Thoracic aorta (tissue), 2 donors: ENCODE data around the gene MAD1L1. TPM values are rescaled to one million over a fixed set of nuclear protein-coding genes. Genes with fewer than 3 reads are reported as not detected.
"Not testable (repeated sequence)": the region's sequence is repeated elsewhere in the genome, so short reads cannot be mapped to it uniquely, and the experiment has no call there.

Experiments used
- ATAC-seq: fragments of 150-250 bp; one replicate; pipeline ENCODE4 v1.8.0; 2017; ENCODE audit warnings: low read depth; ENCODE audit not compliant: insufficient number of reproducible peaks, low FRiP score
- DNase-seq: peaks from one replicate; pipeline ENCODE4 v3.0.0-alpha.2; 2020; ENCODE audit warnings: low spot score
- H3K27ac ChIP-seq, 2 donors: fragments of 200-600 bp; sonication (generic); 1 replicate in 1 of 2; 2 replicates in 1 of 2; pipeline ENCODE4 v1.5.1; 2016; ENCODE audit warnings: mild to moderate bottlenecking in 2 of 2, moderate library complexity in 2 of 2
- H3K27me3 ChIP-seq: fragments of 200-600 bp; sonication (generic); replicated peaks from 2 replicates; pipeline ENCODE4 v1.6.0; 2016; ENCODE audit warnings: mild to moderate bottlenecking; ENCODE audit not compliant: insufficient read depth
- H3K36me3 ChIP-seq: fragments of 200-600 bp; sonication (generic); one replicate; pipeline ENCODE4 v1.5.1; 2016
- H3K4me1 ChIP-seq, 2 donors: fragments of 200-600 bp; sonication (generic); 1 replicate in 1 of 2; 2 replicates in 1 of 2; pipeline versions ENCODE4 v1.5.1 to v1.6.0; 2016; ENCODE audit warnings: low read depth in 2 of 2, mild to moderate bottlenecking in 1 of 2; ENCODE audit not compliant: control insufficient read depth in 1 of 2
- H3K4me3 ChIP-seq: fragments of 200-600 bp; sonication (generic); 2 replicates; pipeline ENCODE4 v1.5.1; 2016; ENCODE audit warnings: mild to moderate bottlenecking
- H3K9me3 ChIP-seq: fragments of 200-600 bp; sonication (generic); 2 replicates; pipeline ENCODE4 v1.5.1; 2016
- CTCF ChIP-seq: fragments of 200-600 bp; sonication (generic); IDR thresholded peaks from one replicate; pipeline ENCODE4 v1.5.1; 2019; ENCODE audit warnings: antibody characterized with exemption
- total RNA-seq, 2 donors: library from RNA; depleted of rRNA; stranded (reverse); fragments of >200 nt; gene quantifications; one replicate each; pipeline versions ENCODE4 v1.1.0 to v1.2.3, GENCODE V29; 2016

The MAD1L1 gene
- total RNA-seq, 2 donors from 2014 or later, result 27.4 to 41.3 TPM

- DNase-seq, H3K4me3 ChIP-seq, ATAC-seq: not testable (repeated sequence)
Measured at GRCh38 chr7:1837696-1838543, 394.8 kb downstream of the MAD1L1 start.

DNA sequence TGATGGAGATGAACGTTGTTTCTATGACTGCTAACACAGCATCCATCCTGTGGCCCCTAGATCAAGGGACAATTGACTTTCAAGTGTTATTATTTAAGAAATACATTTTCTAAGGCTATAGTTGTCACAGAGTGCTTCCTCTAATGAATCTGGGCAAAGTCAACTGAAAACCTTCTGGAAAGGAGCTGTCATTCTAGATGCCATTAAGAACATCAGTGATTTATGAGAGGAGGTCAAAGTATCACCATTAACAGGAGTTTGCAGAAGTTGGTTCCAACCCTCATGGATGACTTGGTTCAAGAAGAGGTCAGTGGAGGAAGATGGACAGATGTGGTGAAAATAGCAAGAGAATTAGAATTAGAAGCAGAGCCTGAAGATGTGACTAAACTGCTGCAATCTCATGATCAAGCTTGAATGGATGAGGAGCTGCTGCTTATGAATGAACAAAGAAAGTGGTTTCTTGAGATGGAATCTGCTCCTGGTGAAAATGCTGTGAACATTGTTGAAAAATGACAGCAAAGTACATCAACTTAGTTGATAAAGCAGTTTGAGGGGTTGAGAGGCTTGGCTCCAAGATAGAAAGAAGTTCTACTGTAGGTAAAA, 400.7 kb downstream of the MAD1L1 start:
- not testable (repeated sequence) for DNase-seq, H3K9me3 ChIP-seq, H3K4me3 ChIP-seq, ATAC-seq, H3K36me3 ChIP-seq, H3K27me3 ChIP-seq, H3K27ac ChIP-seq, H3K4me1 ChIP-seq

More at GRCh38 chr7:1837696-1838543, 394.8 kb downstream of the MAD1L1 start:
- H3K27me3 ChIP-seq, H3K36me3 ChIP-seq, H3K27ac ChIP-seq, H3K4me1 ChIP-seq, H3K9me3 ChIP-seq: not testable (repeated sequence)

DNA sequence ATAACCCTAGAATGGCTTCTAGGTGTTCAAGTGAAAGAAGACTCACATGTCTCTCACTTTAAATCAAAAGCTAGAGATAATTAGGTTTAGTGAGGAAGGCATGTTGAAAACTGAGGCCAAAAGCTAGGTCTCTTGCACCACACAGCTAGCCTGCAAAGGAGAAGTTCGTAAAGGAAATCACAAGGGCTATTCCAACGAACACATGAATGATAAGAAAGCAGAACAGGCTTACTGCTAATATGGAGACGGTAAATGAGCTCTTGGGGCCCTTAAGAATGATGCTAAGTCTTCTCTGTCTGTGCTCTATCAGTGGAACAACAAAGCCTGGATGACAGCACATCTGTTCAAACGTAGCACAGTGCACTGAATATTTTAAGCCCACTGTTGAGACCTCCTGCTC, 401.3 kb downstream of the MAD1L1 start:
- ATAC-seq, H3K9me3 ChIP-seq, H3K4me3 ChIP-seq, H3K4me1 ChIP-seq, DNase-seq, H3K27me3 ChIP-seq, H3K36me3 ChIP-seq, H3K27ac ChIP-seq: not testable (repeated sequence)

- H3K4me1 ChIP-seq, H3K36me3 ChIP-seq, H3K9me3 ChIP-seq, H3K27ac ChIP-seq, H3K4me3 ChIP-seq, ATAC-seq, H3K27me3 ChIP-seq, DNase-seq: not testable (repeated sequence)
Measured at GRCh38 chr7:1829668-1830067, 403.1 kb downstream of the MAD1L1 start.

- DNase-seq (no peak), ATAC-seq (no peak)
- H3K27me3 ChIP-seq, result no peaks in the 10 kb centered on the region
- H3K9me3 ChIP-seq, result no peaks in the 10 kb centered on the region
- no peak overlapping the region for H3K4me3 ChIP-seq
- H3K4me1 ChIP-seq, result no peaks in the 10 kb centered on the region
- peaks cover 3% of the 10 kb centered on the region for H3K36me3 ChIP-seq
- H3K27ac ChIP-seq, result no peak overlapping the region
- TF ChIP-seq CTCF, result no peak
Measured at GRCh38 chr7:1829111-1829510, 403.6 kb downstream of the MAD1L1 start.

DNA sequence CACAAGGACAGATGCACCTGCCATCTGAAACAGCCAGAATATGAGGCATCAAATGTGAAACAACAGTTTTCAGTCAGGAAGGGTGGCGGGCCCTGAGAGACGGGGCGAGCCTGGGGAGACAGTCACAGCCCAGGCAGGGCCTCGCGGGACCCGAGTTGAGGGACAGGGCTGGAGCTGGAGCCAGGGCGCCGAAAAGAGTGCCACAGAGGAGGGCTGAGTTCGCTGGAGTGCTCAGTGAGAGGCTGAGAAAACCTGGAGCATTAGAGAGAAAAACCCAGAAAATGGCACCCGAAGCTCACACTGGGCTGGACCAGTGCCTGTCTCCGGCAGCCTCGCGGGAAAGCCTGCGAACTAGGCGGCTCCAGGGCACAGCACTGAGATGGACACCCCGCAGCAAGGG, 404.6 kb downstream of the MAD1L1 start:
- H3K4me1 ChIP-seq, H3K9me3 ChIP-seq, H3K4me3 ChIP-seq, H3K27ac ChIP-seq, DNase-seq, H3K36me3 ChIP-seq, ATAC-seq, H3K27me3 ChIP-seq: not testable (repeated sequence)

DNA sequence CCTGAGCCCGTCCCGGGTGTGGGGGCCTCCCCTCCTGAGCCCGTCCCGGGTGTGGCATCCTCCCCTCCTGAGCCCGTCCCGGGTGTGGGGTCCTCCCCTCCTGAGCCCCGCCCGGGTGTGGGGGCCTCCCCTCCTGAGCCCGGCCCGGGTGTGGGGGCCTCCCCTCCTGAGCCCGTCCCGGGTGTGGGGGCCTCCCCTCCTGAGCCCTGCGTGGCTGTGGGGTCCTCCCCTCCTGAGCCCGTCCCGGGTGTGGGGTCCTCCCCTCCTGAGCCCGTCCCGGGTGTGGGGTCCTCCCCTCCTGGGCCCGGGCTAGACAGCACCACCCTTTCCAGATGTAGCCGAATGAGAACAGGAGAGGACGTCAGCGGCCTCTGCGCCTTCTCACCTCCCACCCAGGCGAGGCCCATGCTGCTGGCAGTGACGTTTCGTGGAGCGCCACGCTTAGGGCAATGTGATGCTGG, 405.2 kb downstream of the MAD1L1 start:
- not testable (repeated sequence) for ATAC-seq, H3K27me3 ChIP-seq, H3K4me3 ChIP-seq, H3K4me1 ChIP-seq, H3K27ac ChIP-seq, H3K36me3 ChIP-seq, H3K9me3 ChIP-seq, DNase-seq

DNA sequence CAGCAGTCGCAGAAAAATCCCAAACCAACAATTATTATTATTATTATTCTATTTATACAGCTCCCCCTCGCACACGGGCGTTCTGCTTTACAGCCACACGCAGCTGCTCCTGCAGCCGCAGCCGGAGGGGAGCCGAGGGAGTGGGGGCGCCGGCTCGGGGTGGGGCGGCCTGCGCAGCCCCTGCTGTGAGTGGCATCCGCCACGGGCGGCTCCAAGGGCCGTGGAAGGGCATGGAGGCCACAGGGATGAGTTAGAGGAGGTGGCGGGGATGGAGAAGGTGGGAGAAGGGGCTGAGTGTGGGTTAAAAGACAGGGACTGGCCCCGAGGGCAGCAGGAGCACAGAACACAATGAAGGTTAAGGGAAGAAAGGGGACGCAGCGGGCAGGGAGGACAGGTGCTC, 405.8 kb downstream of the MAD1L1 start:
- H3K9me3 ChIP-seq, H3K36me3 ChIP-seq, H3K4me1 ChIP-seq, DNase-seq, H3K27me3 ChIP-seq, H3K4me3 ChIP-seq, ATAC-seq, H3K27ac ChIP-seq: not testable (repeated sequence)
